AG10803 (cell line): ENCODE data around the gene PPME1.
A peak's percentile ranks its signal among the peaks of the same experiment; 100 is the strongest.

Source experiments
- DNase-seq: peaks from one replicate; pipeline ENCODE4 v3.0.0; 2010; ENCODE audit warnings: low read depth
- H3K4me3 ChIP-seq: 2 replicates; pipeline ENCODE4 v1.5.1; 2011; ENCODE audit warnings: mild to moderate bottlenecking, low read length, control low read depth
- TF ChIP-seq, protein P1 (sequence below): conservative IDR thresholded peaks from 2 replicates; pipeline ENCODE4 v1.5.1; 2011; ENCODE audit warnings: mild to moderate bottlenecking, low read length, control low read depth, inconsistent platforms

PPME1 gene

DNA sequence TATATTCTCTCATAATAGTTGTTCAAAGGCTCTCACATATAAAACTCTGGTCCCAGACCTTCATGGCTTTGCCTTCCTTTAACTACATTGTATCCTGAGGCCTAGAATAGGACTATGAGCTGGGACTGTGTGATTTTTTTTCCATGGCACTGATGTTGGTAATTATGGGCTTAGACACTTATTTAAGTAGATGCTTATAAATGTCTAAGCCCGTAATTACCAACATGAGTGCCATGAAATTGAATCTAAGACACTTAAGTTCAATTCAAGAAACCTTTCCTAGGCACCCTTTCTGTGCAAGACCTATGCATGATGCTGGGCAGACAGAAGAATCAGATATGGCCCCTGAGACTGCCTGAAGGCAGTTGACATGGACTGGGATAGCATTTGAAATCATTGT lies 77.4 kb downstream of the PPME1 start:
- DNase-seq = no peak
- TF ChIP-seq, protein P1, sequence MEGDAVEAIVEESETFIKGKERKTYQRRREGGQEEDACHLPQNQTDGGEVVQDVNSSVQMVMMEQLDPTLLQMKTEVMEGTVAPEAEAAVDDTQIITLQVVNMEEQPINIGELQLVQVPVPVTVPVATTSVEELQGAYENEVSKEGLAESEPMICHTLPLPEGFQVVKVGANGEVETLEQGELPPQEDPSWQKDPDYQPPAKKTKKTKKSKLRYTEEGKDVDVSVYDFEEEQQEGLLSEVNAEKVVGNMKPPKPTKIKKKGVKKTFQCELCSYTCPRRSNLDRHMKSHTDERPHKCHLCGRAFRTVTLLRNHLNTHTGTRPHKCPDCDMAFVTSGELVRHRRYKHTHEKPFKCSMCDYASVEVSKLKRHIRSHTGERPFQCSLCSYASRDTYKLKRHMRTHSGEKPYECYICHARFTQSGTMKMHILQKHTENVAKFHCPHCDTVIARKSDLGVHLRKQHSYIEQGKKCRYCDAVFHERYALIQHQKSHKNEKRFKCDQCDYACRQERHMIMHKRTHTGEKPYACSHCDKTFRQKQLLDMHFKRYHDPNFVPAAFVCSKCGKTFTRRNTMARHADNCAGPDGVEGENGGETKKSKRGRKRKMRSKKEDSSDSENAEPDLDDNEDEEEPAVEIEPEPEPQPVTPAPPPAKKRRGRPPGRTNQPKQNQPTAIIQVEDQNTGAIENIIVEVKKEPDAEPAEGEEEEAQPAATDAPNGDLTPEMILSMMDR = no peak
- H3K4me3 ChIP-seq = no peak overlapping the region

DNA sequence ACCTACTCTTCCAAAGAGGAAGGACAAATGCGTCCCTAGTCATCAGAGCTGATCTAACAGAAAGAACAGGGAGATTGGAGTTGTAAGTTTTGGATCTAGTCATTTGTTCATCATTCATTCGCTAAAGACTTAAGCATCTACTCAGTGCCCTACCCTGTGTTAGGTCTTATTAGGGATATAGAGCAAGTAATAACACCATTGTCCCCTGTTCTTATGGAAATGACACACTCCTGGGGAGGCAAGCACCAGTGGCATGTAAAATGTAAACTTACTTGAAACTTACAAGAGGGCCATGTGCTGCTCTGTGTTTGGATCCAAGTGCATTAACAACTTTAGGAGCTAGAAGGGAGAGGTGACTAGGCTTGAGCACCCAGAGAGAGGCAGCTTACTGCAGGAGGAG lies 78.4 kb downstream of the PPME1 start:
- H3K4me3 ChIP-seq = no peak overlapping the region
- TF ChIP-seq, protein P1 = no peak
- no peak for DNase-seq

DNA sequence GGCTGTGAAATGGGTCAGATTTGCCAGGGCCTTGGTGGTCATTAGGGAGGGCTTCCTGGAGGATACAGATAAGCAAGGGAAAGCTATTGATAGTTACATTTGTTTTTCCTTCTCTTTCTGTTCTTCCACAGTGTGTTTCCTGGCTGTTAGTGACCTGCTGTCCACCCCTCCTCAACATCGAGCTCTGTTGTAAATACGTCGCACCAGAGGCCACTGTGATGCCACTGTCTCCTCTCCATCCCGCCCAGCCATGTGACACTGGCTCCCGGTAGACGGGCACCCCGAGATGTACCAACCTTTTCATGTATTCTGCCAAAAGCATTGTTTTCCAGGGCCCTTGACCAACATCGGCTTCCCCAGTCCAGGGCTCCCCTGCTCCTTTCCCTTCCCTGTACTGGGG lies 82.3 kb downstream of the PPME1 start:
- DNase-seq = no peak
- H3K4me3 ChIP-seq = no peak overlapping the region
- TF ChIP-seq, protein P1 = no peak

DNA sequence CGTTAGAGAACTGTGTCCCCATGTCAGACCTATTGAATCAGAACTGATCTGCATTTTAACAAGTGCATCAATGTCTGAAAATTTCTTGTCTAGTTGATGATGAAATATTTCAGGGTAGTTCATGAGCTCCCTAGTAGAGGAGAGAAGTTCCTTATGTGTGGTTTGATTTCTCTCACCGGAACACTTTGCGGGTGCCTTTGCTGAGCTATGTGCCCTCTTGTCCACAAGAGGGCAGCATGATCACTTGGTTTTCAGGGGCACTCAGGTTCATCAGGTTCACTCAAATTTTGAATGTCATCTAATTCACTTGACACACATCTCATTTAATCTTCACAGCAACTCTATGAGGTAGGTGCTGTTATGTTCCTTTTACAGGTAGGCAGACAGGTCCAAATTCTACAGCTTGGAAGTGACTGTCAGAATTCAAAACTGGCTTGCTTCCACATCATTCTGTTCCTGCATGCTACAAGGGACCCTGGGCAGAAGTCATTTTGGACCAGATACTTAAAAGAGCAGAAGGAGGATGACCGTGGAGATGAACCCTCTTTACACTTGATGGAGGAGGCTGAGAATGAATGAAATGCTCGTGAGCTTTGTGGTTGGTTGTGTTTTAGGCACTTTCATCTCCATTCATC lies 84.8 kb downstream of the PPME1 start:
- TF ChIP-seq, protein P1 = peak; percentile 92
- peak; percentile 61 for DNase-seq
- no peak overlapping the region for H3K4me3 ChIP-seq

DNA sequence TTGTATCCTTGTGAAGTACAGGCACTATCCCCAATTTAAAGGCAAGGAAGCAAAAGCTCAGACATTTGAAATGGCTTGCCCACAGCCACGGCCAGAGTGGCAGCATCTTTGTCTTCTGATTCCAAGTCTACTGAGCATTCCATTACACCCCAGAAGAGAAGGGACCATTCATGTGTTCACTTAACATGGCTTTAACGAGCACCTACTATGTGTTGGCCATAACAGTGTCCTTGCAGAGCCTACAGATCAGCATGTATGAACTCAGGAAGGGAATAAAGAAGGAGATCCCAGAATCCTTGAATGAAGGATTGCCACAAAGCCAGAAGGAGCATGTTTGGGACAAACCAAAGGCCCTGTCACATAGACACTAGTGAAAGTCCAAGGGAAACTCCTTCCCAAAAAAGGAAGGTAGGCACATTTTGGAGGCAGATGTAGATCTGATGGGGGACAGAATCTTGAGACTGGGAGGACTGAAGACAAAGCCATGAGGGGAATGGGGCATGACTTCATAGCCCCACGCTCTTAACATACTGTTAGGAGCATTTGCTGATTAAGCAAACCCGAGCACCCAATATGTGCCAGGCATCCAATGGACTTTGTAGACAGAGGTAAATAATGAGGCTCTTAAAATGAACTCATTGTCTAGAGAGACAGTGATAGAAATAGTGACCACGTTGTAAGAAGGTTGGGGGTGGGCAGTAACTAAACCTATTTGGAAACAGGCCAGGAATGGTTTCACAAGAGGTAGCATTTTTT lies 85.5 kb downstream of the PPME1 start:
- no peak for DNase-seq
- TF ChIP-seq, protein P1 = no peak

DNA sequence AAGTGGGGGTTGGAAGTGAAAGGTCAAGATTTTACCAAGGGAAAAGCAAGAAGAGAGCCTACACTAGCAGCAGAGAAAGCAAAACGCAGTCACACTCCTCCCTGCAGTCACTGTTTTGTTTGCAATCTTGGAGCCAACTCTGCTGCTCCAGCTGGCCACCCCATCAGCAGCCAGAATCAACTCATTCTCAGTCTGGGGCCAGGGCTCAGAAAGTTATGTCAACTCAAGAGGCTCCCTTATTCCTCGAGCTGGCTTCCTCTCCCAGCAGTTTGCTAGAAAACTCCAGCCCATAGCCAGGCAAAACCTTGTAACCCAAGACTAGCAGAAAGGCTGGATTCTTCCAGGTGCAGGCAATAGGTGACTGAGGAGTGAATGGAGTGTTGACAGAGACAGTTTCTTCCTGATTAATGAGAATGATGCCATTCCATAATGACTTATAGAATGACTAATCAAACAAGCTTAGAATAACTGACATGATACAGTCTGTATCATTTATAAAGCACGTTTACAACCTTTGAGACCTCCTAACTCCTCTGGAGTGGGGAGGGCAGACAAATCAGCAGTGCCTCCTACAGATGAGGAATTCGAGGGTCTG lies 87.0 kb downstream of the PPME1 start:
- DNase-seq = peak; percentile 68
- TF ChIP-seq, protein P1 = no peak
- H3K4me3 ChIP-seq = no peak overlapping the region

More for the DNA sequence above, 85.5 kb downstream of the PPME1 start:
- H3K4me3 ChIP-seq = no peak overlapping the region
